NCI-H2171 treated with DMSO at 0.1 percent for 48 hours (cell line): ENCODE data around the gene FXR1.
"Not testable (repeated sequence)": the region's sequence is repeated elsewhere in the genome, so short reads cannot be mapped to it uniquely, and the experiment has no call there.

Source experiments
- DNase-seq: peaks from one replicate; lab custom pipeline; 2025; lab: John Stamatoyannopoulos, UW

The FXR1 gene

DNA sequence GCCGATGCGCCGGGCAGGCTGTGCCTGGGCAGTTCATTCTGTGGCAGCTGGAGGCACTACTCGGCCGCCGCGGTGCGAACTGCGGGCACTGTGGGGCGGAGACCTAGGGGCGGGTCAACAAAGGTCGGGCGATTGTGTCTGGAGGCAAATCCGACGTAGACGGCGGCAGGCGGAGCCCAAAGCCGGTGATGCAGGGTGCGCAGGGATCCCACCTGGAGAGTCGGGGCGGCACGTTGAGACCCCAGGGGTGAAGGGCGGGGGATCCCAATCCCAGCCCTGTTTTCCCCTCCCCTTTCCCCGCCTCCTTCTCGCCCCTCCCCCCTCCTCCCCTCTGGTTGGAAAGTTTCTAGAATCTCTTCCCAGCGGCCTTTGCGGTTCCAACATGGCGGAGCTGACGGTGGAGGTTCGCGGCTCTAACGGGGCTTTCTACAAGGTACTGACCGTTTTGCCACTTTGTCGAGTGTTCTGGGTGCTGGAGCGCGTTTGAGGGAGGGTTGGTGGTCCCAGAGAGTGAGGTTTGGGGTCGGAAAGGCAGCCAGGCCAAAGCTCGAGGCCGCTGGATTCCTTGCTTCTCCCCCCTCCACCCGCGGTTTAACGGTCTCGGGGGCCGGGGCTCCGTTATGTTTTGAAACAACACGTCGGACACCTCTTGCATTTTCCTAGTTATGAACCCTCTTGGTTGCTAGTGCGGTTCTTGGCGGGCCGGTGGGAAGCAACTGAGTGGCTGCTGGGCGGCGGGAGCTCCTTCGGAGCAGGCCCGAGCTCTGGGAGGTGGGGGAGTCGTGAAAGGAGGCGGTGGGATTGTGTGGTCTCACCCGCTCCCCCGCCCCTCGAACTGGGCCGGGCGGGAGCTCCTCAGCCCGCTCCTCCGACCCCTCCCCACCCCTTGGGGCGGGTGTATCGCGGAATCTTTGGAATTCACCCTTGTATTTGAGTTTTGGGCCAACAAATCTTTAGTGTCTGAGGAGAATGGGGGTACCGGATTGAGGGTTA lies at the start of gene FXR1:
Gene FXR1, plus strand, starts transcription at position 367 of the 993 bp plus-strand sequence. Its CDS starts 16 bp downstream, at position 383.
- peak; percentile 89 for DNase-seq

- no peak for DNase-seq
Measured at GRCh38 chr3:180870008-180870699, 42.3 kb upstream of the FXR1 start.

DNA sequence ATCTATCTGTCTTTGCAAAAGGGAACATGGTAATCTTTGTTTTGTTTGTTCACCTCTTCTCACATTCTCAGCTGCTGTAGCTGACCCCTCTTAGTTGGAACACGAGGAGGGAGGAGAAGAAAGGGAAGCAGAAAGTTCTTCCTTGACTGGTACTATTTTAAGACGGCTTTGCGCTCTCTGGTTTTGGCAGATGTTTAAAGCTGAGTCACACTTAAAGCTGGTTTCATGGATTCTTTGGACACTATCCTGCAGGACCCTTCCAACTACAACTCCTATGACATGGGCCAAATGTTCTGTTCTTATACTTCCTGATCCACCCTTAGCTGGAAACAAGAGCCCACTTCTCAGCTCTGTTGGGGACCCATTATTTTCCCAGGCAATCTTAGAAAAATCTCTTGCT lies 40.6 kb upstream of the FXR1 start:
- DNase-seq: no peak

GRCh38 chr3:180872430-180872829 lies 40.0 kb upstream of the FXR1 start:
- not testable (repeated sequence) for DNase-seq

DNA sequence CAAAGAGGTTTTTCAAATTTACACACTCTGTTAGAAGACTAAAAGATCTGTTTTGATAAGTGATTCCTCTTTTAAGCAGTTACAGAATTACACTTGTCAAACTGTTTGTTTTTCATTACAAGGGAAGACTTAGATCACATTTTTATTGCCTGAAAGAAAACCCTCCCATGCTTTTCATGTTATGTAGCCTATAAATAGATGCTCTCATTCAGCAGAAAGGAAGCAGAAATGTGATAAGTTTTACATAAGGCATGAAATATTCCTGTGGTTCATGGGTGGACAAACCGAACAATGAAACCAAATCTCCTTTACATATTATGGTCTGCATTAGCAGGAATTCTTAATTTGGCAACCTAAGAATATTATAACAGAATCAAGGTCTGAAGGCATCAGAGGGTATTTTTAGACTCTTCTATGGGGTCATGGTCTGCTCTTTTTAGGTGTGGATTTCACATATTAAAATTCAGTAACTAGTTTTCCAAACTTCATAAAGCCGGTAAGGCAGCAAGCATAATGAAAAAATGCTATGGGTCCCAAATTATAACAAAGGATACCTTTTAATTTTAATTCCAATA lies 37.3 kb upstream of the FXR1 start:
- DNase-seq: no peak

GRCh38 chr3:180881065-180881801 lies 31.2 kb upstream of the FXR1 start:
- DNase-seq: peak; percentile 5

- no peak for DNase-seq
Measured at GRCh38 chr3:180882115-180882514, 30.4 kb upstream of the FXR1 start.

DNA sequence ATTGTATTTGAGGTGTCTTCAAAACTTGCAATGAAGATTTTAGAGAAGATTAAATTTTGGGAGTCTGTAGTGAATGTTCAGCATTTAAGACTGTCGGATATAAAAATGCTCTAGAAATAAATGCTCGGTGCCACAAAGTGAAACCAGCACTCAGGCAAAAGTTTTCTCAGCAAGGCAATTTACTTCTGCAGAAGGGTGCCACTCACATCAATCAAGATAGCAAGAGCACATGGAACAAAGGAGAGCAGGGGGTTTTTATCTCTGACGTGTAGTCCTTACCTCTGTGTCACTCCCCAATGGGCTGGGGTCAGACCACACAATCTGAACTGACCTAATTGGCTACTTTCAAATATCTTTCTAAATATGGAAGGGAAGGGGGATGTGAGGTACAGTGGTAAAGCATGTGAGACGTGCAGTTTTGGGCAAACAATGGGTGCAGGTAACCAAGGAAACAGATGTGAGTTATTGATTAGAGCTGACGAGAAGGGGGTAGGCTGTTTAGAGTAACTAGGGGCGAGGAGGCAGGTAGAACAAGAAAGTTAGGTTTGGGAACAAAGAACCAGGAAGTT lies 23.4 kb upstream of the FXR1 start:
- no peak for DNase-seq

DNA sequence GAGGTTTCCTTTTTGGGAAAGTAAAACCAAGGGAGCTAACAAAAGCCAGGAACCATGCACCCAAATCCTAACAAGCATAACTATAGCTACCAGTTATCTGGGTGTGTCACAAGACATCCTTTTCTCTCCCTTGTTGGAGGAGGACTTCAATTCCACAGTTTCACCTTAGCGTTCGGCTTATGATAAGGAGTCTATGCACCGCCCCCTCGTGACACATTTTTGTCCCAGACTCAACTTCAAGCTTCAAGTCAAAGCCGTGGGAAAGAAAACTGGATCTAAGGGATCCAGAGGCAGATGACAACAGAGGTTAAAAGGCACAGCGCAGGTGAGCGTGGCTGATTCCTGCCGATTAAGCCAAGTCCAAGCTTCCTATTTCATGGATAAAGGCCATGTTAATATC lies 13.9 kb upstream of the FXR1 start:
- no peak for DNase-seq

DNA sequence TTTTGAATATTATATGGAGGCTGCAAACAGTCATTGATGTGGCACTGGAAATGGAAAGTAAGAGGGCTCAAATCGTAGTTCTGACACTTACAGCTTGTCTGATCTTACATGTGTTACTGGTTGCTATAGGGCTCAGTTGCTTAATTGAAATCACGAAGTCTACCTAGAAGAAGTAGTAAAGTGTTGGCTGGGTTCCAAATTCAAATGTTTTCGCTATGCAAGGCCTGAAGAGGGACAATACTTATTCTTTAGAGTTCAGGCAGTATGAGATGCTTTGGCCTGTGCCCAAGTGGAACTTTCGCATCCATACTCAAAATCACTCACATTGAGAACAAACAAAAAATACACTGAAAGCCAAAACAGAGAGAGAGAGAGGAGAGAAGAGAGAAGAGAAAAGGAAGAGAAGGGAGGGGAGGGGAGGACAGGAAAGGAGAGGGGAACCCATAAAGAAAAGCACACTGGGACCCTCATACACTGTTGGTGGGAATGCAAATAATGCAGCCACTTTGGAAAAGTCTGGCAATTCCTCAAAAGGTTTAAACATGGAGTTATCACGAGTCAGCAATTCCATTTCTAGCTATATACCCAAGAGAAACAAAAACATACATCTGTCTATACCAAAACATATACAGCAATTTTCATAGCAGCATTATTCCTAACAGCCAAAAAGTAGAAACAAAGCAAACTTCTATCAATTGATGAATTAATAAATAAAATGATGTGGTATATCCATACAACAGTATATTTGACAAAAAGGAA lies 2.9 kb upstream of the FXR1 start:
- DNase-seq: no peak

GRCh38 chr3:180910823-180911222 lies 1.6 kb upstream of the FXR1 start:
- no peak for DNase-seq

DNA sequence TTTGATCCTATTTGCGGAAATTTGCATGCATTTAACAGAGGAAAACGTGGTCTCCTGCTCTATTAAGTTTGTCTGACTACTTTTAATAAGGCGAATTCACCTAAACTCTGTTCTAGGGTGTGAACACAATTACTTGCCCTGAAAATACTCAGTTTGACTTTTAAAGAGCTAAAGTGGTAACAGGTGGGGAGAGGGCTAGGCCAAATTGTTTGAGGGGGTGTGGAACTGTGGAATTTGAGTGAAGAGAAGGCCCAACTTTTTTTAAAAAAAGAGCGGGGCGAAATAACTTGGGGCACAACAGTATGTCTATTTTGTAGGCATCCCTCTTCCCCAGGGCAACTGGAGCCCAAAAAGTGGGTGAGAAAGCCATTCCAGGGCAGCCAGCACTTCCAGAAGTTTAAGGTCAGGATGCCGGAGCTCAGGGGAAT lies 580 bp upstream of the FXR1 start:
- DNase-seq: no peak

GRCh38 chr3:180913581-180914404 lies 1.3 kb downstream of the FXR1 start:
- DNase-seq: no peak

DNA sequence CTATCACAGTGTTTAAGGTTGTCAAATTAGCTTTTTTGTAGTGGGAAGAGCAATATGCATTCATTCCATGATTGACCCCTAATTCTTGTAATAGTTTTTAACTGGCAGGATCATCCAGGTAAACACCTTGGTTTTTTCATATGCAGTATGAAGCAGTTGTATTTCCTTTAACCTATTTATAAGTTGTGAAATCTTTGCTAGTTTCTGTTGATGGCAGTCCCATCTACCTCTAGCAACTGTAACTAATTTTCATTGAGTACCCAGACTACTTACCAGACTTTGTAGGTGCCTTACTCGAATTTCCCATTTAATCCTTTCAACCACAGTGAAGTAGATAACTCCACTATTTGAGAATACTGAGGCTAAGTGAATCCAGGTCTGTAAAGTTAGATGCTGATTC lies 6.1 kb downstream of the FXR1 start:
- DNase-seq: no peak

DNA sequence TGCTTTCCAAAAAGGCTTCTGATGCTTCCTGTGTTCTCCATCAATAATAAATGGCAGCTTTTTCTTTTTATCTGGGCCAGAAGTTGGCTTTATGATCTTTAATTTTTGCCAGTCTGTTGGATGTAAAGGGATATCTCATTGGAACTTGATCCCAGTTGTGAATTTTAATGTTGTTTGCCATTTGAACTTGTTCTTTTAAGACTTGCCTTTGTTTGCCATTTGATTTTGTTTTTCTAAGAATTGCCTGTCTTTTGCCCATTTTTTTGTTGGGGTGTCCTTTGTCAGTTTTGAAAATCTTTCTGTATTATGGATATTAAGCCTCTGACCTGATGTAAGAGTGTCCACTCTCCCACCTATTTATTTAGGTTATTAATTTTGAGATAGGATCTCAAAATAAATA lies 9.8 kb downstream of the FXR1 start:
- DNase-seq: no peak

DNA sequence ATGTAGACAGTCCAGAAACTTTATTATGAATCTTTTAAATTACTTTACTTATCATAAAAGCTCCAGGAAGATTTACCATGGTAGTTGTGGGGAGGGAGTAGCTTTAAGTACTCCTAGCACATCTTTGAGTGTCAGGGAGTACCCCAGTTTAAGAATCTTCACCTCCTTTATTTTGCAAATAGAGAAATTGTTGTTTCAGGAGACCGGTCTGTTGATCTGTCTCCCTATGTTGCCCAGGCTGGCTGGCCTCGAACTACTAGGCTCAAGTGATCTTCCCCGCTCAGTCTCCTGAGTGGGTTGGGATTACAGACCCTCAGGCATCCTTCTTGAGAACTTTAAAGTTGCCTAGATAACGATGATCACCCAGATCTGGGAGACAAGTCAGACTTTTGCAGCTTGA lies 11.1 kb downstream of the FXR1 start:
- DNase-seq: no peak

DNA sequence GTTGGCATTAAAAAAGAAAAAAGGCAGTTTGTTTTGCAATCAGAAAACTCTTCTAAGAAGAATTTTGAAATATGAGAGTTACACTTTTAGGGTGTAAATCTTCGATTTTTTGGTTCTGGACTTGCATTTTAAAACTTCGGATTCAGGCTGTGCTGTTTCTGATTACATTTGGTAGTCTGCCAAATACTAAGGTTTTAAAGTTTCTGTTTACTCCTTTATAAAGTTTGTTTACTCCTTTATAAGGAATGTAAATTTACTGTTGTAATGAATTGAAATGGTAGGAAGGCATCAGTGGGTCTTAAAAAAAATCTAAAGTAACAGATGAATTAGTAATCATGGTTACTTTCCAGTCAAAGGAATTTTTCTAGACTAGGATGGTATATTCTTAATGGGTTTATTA lies 14.1 kb downstream of the FXR1 start:
- no peak for DNase-seq

DNA sequence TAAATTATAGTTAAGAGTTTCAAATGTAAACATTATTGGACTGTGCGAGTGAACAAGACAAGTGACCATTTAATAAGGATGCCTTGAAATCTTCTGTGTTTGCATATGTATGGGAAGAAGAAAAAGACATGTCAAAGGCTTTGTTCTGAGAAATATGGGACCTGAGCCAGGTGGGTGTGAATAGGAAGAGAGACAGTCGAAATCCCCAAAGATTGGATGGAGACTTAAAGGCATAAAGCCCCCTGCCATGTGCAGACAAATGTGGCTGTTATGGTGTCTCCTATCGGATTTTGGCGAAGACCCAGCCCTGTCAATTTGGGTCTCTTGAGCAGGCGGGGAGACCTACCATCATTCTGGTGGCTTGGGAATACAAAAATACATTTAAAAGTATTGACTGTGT lies 16.9 kb downstream of the FXR1 start:
- no peak for DNase-seq

DNA sequence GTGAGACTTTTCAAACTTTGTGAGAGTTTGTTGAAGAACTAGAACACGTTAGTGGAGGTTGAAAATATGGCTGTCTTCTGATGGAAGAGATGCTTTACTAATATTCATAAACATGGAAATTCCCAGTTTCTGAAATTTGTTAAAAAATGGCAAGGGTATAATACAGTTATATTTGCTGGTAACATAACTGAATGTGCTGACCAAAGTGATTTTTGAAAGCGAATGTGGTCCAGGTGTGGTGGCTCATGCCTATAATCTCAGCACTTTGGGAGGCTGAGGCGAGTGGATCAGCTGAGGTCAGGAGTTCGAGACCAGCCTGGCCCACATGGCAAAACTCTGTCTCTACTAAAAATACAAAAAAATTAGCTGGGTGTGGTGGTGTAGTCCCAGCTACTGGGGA lies 18.1 kb downstream of the FXR1 start:
- DNase-seq: no peak

GRCh38 chr3:180932819-180933218 lies 20.3 kb downstream of the FXR1 start:
- DNase-seq: no peak
